Measurements from ENCODE around the gene DCP2. TPM values are rescaled to one million over a fixed set of nuclear protein-coding genes. Genes with fewer than 3 reads are reported as not detected.

Gene DCP2
- polyA plus RNA-seq, 1 donor from 2014 or later = 26.2 TPM

DNA sequence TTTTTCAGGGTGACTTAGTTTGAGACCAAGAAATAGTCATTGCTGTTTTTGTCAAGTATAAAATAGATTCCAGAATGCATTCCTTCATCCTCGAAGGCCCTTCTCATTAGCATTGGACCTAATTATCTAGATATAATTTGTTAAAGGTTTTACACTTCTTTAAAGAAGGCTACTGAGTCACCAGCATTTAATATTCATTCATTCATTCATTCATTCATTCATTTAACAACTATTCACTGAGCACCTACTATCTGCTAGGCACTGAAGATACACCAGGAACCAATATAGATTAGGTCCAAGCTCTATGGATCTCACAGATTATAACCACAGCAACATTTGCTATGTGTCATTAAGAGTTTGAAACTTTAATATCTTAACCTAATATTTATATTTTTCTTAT, 43.5 kb upstream of the DCP2 start:
- TF ChIP-seq, protein P1, sequence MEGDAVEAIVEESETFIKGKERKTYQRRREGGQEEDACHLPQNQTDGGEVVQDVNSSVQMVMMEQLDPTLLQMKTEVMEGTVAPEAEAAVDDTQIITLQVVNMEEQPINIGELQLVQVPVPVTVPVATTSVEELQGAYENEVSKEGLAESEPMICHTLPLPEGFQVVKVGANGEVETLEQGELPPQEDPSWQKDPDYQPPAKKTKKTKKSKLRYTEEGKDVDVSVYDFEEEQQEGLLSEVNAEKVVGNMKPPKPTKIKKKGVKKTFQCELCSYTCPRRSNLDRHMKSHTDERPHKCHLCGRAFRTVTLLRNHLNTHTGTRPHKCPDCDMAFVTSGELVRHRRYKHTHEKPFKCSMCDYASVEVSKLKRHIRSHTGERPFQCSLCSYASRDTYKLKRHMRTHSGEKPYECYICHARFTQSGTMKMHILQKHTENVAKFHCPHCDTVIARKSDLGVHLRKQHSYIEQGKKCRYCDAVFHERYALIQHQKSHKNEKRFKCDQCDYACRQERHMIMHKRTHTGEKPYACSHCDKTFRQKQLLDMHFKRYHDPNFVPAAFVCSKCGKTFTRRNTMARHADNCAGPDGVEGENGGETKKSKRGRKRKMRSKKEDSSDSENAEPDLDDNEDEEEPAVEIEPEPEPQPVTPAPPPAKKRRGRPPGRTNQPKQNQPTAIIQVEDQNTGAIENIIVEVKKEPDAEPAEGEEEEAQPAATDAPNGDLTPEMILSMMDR (IDR thresholded peaks at IDR 0.05; ENCODE audit: poor library complexity, severe bottlenecking) = no peak
- TF ChIP-seq POLR2AphosphoS5 (IDR thresholded peaks at IDR 0.05) (no peak), MXI1 (conservative IDR thresholded peaks at IDR 0.05; ENCODE audit: poor library complexity, severe bottlenecking) (no peak), SMC3 (conservative IDR thresholded peaks at IDR 0.05; ENCODE audit: poor library complexity) (no peak)
- TF ChIP-seq, protein P2, sequence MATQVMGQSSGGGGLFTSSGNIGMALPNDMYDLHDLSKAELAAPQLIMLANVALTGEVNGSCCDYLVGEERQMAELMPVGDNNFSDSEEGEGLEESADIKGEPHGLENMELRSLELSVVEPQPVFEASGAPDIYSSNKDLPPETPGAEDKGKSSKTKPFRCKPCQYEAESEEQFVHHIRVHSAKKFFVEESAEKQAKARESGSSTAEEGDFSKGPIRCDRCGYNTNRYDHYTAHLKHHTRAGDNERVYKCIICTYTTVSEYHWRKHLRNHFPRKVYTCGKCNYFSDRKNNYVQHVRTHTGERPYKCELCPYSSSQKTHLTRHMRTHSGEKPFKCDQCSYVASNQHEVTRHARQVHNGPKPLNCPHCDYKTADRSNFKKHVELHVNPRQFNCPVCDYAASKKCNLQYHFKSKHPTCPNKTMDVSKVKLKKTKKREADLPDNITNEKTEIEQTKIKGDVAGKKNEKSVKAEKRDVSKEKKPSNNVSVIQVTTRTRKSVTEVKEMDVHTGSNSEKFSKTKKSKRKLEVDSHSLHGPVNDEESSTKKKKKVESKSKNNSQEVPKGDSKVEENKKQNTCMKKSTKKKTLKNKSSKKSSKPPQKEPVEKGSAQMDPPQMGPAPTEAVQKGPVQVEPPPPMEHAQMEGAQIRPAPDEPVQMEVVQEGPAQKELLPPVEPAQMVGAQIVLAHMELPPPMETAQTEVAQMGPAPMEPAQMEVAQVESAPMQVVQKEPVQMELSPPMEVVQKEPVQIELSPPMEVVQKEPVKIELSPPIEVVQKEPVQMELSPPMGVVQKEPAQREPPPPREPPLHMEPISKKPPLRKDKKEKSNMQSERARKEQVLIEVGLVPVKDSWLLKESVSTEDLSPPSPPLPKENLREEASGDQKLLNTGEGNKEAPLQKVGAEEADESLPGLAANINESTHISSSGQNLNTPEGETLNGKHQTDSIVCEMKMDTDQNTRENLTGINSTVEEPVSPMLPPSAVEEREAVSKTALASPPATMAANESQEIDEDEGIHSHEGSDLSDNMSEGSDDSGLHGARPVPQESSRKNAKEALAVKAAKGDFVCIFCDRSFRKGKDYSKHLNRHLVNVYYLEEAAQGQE (IDR thresholded peaks at IDR 0.05; ENCODE audit: borderline replicate concordance) = no peak
- H4K20me1 ChIP-seq (ENCODE audit: insufficient read depth) = no peaks in the 10 kb centered on the region
- H3K9me3 ChIP-seq (ENCODE audit: low read length) = no peaks in the 10 kb centered on the region
- H3K36me3 ChIP-seq (ENCODE audit: insufficient read depth, low read length) = no peaks in the 10 kb centered on the region
- H3K27me3 ChIP-seq (ENCODE audit: insufficient read depth, low read depth, low read length) = no peaks in the 10 kb centered on the region
- H3K27ac ChIP-seq (ENCODE audit: low read length) = no peak overlapping the region
- no peak overlapping the region for H2AFZ ChIP-seq (ENCODE audit: low read depth, low read length)
- no peaks in the 10 kb centered on the region for H3K79me2 ChIP-seq (replicated peaks; ENCODE audit: insufficient read depth, low read length)
- H3K9me2 ChIP-seq (ENCODE audit: insufficient read depth, low read length) = no peaks in the 10 kb centered on the region
- H3K4me3 ChIP-seq (ENCODE audit: low read length) = no peak overlapping the region
- H3K4me2 ChIP-seq (ENCODE audit: low read length) = no peak overlapping the region
- no peak overlapping the region for H3K9ac ChIP-seq (ENCODE audit: low read length)
- no peaks in the 10 kb centered on the region for H3F3A ChIP-seq (ENCODE audit: insufficient read depth, low read length, poor library complexity, severe bottlenecking)

DNA sequence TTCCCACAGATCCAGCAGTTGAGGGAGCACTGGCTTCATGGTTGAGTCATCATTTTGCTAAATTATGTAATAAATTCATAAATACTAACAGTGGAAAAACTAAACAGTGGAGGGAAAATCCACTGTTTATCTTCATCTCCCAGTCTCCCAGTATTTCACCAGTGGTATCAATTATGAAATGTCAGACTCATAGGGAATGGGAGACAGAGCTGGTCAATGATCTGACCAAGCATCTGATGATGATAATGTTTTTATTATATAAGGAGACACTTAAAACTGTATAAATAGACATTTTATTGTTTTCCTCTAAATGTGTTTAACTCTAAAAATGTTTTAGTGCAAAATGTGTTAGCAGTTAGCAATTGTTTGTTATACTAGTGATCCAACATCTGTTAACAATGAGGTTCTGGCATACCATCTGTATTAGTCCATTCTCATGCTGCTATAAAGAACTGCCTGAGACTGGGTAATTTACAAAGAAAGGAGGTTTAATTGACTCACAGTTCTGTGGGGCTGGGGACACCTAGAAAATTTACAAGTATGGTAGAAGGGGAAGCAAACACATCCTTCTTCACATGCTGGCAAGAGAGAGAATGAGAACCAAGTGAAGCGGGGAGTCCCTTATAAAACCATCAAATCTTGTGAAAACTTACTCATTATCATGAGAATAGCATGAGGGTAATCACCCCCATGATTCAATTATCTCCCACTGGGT, 42.8 kb upstream of the DCP2 start:
- H3K4me2 ChIP-seq (ENCODE audit: low read length) = no peak overlapping the region
- H2AFZ ChIP-seq (ENCODE audit: low read depth, low read length) = no peak overlapping the region
- no peaks in the 10 kb centered on the region for H3K9me3 ChIP-seq (ENCODE audit: low read length)
- no peaks in the 10 kb centered on the region for H3F3A ChIP-seq (ENCODE audit: insufficient read depth, low read length, poor library complexity, severe bottlenecking)
- H3K27ac ChIP-seq (ENCODE audit: low read length) = no peak overlapping the region
- H3K79me2 ChIP-seq (replicated peaks; ENCODE audit: insufficient read depth, low read length) = no peaks in the 10 kb centered on the region
- no peaks in the 10 kb centered on the region for H3K27me3 ChIP-seq (ENCODE audit: insufficient read depth, low read depth, low read length)
- H3K4me3 ChIP-seq (ENCODE audit: low read length) = no peak overlapping the region
- no peak overlapping the region for H3K9ac ChIP-seq (ENCODE audit: low read length)
- TF ChIP-seq TAF1 (IDR thresholded peaks at IDR 0.05; ENCODE audit: low read depth) (no peak), SMC3 (conservative IDR thresholded peaks at IDR 0.05; ENCODE audit: poor library complexity) (no peak)
- H3K36me3 ChIP-seq (ENCODE audit: insufficient read depth, low read length) = no peaks in the 10 kb centered on the region
- H4K20me1 ChIP-seq (ENCODE audit: insufficient read depth) = no peaks in the 10 kb centered on the region
- no peaks in the 10 kb centered on the region for H3K9me2 ChIP-seq (ENCODE audit: insufficient read depth, low read length)

DNA sequence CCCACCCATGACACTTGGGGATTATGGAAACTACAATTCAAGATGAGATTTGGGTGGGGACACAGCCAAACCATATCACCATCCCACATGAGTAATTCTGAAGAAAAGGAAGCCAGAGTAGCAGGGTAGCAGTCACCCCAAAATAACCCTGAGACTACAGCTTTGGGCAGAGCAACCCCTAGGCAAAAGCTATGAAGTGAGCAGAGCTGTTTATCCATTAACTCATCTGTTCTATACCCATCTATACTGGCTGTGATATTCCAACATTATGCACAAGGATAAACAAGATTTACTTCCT, 42.3 kb upstream of the DCP2 start:
- Histone ChIP-seq H3K4me3 (ENCODE audit: low read length) (no peak overlapping the region), H3K27me3 (ENCODE audit: insufficient read depth, low read depth, low read length) (no peaks in the 10 kb centered on the region), H3K9me2 (ENCODE audit: insufficient read depth, low read length) (no peaks in the 10 kb centered on the region), H2AFZ (ENCODE audit: low read depth, low read length) (no peak overlapping the region), H3K36me3 (ENCODE audit: insufficient read depth, low read length) (no peaks in the 10 kb centered on the region), H3K9me3 (ENCODE audit: low read length) (no peaks in the 10 kb centered on the region), H3K4me2 (ENCODE audit: low read length) (no peak overlapping the region), H3K9ac (ENCODE audit: low read length) (no peak overlapping the region), H4K20me1 (ENCODE audit: insufficient read depth) (no peaks in the 10 kb centered on the region), H3K79me2 (replicated peaks; ENCODE audit: insufficient read depth, low read length) (no peaks in the 10 kb centered on the region), H3K27ac (ENCODE audit: low read length) (no peak overlapping the region), H3F3A (ENCODE audit: insufficient read depth, low read length, poor library complexity, severe bottlenecking) (no peaks in the 10 kb centered on the region)
- TF ChIP-seq EZH2 (IDR thresholded peaks at IDR 0.05; ENCODE audit: borderline replicate concordance, insufficient read depth, low read length, poor library complexity, severe bottlenecking) = no peak
- no peak for TF ChIP-seq TAF1 (IDR thresholded peaks at IDR 0.05; ENCODE audit: low read depth)
- no peak for TF ChIP-seq SMC3 (conservative IDR thresholded peaks at IDR 0.05; ENCODE audit: poor library complexity)
- TF ChIP-seq MXI1 (conservative IDR thresholded peaks at IDR 0.05; ENCODE audit: poor library complexity, severe bottlenecking) = no peak
- TF ChIP-seq, protein P1 (IDR thresholded peaks at IDR 0.05; ENCODE audit: poor library complexity, severe bottlenecking) = no peak
- TF ChIP-seq, protein P2 (IDR thresholded peaks at IDR 0.05; ENCODE audit: borderline replicate concordance) = no peak
- TF ChIP-seq EP300 (conservative IDR thresholded peaks at IDR 0.05; ENCODE audit: poor library complexity, severe bottlenecking) = no peak

All from neural cell (in vitro differentiated cells).